T-helper 1 cell (primary cell): ENCODE measurements around the gene LPAR5.
"Not testable (repeated sequence)": the region's sequence is repeated elsewhere in the genome, so short reads cannot be mapped to it uniquely, and the experiment has no call there.

ENCODE experiments used
- DNase-seq, 5 donors: peaks; one replicate each; pipeline ENCODE4 v3.0.0-alpha.2; 2012 to 2020

The LPAR5 gene

DNA sequence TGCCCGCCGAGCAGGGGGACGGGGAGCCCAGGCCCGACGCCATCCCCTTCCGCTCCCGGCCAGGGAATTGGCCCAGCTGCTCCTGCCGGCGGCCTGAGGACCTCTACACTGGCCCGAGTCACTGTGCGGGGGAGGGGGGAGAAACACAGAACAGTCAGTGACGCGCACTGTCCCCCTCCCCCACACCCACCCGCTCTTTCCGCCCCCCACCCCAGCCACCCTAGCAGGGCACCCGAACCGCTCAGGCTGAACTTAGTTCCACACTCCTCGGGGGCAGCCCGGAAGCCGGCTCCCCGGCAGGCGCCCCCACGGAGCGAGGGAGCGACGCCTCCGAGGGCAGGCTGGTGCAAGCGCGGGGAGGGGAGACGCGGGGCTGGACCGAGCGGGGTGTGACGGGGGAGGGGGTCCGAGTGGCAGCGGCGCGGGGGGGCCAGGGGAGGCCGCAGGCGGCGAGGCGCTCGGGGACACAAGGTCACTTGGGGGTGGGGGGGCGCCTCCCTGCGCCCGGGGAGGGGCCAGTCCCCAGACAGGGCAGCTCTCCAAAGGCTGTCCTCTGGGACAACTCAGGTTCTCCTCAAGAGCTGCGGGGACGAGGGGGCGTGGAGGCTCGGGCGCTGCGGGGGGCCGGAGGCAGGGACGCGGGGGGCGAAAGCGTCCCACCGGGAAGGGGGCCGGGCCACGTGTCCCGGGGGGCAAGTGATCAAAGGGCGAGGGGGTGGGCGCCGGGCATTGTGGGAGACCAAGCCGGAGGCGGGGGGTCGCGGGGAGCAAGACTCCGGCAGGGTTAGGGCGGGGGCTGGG is 29.2 kb downstream of the LPAR5 start:
- DNase-seq: peak; percentile 44 to 62 (median 51)

DNA sequence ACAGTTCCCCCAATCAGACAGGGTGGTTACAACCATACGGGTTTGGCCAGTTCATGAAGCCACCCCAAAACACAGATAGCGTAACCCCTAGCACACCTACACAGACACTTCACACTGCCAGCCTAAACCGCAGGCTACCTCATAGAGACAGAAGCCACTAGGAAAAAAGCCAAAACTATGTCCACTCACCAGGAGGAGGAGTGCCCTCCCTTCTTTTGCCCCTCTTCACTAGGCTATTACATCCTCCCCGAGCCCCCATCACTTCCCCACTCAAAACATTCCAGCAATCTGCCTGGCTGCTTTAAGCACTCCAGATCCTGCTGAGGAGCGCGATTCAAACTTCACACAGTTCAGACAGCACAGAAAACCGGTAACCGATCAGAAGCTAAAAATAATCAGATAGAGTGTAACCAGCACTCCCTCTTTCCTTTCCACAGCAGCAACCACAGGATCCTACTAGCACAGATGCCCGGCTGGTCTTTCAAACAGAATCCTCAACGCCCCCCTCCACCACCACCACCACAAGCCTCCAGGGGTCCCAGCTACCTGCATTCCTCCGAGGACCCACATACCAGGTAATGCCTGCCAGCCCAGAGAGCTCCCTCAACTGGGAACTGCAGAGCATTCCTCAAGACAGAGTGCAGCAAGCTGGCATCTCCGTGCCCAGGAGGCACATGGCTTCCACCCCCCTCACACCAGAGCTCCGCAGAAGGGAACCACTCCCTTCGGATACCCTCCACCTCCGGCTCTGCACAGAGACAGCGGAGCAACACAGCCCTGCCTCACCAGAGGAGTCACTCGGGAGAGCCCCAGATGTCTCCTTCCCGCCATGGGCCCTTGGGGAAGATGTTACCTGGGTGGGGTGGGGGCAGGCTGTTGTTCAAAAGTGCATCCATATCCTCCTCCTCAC is 30.1 kb downstream of the LPAR5 start:
- DNase-seq: peak; percentile 14 to 44 (median 38)

DNA sequence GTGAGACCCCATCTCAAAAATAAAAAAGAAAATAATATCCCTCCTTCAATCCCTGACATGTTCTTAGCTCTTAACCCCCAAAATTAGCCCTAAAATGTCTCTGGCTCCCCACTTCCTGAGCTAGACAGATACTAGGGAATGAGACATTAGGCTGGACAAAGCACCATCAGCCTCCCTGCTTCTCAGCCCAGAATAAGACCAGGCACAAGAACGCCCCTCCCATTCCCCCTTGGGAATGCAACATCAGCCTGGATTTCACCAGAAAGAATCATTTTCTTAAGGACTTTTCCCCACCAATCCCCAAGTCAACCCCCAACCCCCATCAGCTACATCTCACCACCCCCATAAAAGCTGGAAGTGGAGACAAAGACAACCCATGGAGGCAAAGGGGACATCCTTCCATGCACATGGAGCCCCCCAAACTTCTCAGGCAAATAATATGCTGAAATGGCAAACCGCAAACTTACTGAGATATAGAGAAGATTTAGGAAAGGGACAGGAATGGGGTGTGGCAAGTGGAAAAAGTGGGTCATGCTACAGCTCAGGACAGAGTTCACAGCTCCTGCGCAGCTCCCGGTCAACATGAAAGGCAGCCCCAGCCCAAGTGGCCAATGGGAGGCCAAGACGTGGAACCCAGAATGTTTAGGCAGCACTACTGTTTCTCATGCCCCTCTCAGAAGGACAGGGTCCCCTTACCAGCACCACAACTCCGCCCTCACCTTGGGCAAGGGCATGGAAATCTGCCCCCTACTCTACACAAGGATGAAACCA is 31.3 kb downstream of the LPAR5 start:
- DNase-seq: no peak

DNA sequence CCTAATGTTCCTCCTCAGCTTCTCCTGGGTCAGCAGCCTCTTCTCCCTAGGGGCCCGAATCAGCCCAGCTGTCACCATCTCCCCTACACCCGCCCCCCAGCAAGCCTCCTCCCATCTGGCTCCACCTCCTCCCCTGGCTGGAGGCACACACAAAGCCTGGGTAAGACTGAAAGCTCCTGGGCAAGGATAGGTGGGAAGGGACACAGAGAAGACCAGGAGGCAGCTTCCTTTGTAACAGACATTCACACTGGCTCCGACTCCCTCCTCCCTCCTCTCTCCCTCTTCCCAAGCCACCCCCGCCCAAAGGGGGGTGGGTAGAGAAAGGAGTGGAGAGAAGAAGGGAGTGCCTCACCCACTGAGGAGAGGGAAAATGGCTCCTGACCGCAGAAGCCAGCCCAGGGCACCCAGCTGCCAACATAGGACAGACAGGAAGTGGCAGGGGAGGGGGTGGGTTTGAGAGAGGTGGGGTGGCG is 32.6 kb downstream of the LPAR5 start:
- peak in 3 of 5 donors; percentile 24 to 49 (median 37) for DNase-seq

DNA sequence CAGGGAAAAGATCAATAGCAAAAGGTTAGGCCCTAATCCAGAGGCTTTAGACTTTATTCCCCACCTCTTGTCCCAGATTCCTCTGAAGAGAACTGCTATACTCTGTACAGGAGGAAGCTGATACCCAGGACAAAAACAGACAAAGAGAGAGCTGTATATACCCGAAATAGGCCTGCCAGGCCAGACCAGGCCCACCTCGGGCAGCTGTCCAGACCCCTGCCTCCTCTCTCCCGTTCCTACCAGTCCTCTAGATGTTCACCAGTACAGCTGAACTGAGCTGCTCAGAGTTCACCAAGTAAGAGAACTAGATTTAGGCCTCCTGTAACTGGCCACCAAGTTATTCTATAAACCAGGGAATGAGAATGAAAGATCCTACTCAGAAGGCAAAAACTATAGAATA is 33.2 kb downstream of the LPAR5 start:
- no peak for DNase-seq

DNA sequence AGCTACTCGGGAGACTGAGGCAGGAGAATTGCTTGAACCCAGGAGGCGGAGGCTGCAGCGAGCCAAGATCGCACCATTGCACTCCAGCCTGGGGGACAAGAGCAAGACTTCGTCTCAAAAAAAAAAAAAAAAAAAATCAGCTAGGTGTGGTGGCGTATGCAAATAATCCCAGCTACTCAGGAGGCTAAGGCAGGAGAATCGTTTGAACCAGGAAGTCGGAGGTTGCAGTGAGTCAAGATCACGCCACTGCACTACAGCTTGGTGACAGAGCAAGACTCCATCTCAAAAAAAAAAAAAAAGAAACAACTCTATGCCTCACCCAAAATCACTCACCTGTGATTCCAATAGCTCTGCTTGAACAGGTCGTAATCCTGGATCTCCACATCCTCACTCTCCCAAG is 40.1 kb downstream of the LPAR5 start:
- not testable (repeated sequence) for DNase-seq

DNA sequence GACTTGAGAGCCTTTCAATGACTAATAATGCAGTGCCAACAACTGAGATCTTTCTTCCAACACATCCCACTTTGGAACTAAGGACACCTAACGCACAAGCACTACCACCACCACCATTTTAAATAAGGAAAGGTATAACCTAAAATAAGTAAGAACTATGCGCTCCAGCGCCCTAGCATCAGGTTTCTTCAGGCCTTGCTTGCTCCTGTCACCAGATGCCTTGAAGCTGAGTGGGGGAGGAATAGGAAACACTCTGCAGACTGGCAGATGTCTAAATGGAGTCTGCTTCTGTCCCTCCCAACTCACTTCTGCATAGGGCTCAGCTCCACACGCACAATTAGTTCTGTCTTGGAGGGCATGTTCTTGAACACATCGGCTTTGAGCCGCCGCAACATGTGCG is 43.7 kb downstream of the LPAR5 start:
- no peak for DNase-seq

DNA sequence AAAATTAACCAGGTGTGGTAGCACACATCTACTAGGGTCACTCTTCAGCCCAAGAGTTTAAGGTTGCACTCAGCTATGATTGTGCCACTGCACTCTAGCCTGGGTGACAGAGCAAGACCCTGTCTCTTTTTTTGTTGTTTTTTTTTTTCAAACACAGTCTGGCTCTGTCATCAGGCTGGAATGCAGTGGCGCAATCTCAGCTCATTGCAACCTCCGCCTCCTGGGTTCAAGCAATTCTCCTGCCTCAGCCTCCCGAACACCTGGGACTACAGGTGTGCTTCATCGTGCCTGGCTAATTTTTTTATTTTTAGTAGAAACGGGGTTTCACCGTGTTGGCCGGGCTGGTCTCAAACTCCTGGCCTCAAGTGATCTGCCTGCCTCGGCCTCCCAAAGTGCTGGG is 49.2 kb downstream of the LPAR5 start:
- not testable (repeated sequence) for DNase-seq

DNA sequence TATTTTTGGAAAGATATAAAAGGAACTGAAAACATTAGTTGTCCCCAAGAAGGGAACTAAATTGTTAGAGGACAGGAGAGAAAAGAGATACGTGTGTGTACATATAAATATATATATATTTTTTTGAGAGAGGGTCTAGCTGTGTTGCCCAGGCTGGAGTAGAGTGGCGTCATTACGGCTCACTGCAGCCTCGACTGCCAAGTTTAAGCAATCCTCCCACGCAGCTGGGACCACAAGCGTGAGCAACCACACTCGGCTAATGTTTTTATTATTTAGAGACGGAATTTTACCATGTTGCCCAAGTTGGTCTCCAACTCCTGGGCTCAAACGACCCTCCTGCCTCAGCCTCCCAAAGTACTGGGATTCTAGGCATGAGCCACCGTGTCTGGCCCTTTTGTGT is 51.5 kb downstream of the LPAR5 start:
- no peak for DNase-seq

DNA sequence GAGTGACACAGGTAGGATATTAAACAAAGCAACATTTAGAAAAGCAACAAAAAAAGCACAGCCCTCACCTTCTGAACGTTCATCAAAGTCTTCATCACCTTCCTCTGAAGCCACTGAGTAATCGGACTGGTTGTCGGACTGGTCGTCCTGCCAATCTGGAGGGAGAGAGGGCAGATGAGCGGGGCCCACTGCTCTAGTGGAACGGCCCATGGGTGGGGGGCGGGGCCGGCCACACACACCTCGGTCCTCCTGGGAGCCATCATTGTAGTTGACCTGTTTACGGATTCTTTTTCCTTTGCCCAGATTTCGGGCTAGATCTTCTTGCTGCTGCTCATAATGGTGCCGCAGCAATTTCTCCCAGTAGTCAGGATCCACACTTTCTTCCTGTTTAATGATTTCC is 52.8 kb downstream of the LPAR5 start:
- no peak for DNase-seq

DNA sequence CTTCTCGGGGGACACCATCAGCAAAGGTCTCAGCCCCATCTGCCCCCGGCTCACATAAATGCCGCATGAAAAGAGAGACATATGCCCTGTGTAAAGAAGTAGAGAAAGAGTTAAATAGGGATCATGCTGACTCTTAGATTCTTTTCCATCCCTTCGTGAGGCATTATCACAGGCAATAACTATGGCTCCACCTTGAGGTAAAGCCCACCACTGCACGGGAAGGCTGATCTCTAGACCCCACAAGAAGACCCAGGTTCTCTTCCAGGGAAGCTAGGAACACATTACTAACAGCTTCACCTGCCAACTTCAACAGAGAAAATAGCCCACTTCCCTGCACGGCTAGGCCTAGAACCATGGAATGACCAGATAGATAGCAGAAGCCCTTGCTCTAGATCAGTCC is 53.6 kb downstream of the LPAR5 start:
- DNase-seq: no peak

DNA sequence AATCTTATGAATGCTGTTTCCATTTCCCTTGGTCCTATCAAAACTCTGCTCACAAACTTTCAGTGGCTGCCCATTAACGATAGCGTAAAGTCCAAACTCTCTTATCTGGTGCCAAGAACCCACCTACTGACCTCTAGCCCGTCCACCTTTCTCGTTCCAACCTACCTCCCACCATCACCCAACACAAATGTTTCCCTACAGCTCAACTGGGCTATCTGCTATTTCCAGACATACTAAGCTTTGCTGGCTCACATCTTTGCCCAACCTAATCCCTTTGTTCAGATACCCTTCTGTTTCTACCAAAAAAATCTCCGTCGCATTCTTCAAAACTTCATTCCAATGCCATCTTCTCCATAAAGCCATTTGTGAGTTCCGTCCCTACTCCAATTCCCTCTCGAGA is 60.1 kb downstream of the LPAR5 start:
- DNase-seq: no peak

DNA sequence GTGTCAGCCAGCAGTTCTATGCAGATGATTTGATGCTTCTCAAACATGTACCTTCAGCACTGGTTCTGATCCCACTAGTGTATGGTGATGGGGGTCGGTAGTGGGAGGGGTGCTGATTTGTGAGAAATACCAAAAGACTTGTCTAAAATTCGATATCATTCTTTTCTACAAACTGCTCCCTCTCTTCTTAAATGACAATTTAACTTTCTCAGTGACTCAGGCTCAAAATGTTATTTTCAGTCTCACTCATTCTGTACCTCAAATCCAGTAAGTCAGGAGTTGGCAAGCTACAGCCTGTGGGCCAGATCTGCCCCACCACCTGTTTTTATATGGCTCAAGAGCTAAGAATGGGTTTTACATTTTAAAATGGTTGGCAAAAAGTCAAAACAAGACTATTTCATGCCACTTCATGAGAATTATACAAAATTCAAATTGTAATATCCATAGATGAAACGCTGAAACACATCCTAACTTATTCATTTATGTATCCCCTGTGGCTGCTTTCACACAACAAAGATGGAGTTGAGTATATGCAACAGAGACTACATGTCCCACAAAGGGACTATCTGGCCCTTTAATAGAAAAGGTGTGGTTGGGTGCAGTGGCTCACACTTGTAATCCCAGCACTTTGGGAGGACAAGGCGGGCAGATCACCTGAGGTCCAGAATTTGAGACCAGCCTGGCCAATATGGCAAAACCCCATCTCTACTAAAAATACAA is 61.0 kb downstream of the LPAR5 start:
- peak in 1 of 5 donors; percentile 30 for DNase-seq

DNA sequence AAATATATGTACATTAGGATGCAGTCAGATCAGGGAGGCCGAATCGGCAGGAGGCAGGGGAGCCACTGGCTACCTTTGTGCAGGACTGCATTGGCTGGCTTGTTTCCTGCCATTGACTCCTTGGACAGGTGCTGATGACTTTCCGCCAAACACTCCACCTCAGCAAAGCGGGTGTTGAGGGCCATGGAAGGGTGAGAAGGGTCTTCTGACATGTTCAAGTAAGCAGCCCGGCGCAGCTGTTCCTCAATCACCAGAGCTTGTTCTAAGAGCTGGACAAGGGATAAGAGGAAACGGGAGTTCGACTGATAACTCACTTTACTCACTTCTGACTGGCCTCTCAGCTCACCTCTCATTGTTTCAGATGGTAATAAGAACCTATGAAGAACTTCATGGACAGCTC is 62.8 kb downstream of the LPAR5 start:
- DNase-seq: no peak

DNA sequence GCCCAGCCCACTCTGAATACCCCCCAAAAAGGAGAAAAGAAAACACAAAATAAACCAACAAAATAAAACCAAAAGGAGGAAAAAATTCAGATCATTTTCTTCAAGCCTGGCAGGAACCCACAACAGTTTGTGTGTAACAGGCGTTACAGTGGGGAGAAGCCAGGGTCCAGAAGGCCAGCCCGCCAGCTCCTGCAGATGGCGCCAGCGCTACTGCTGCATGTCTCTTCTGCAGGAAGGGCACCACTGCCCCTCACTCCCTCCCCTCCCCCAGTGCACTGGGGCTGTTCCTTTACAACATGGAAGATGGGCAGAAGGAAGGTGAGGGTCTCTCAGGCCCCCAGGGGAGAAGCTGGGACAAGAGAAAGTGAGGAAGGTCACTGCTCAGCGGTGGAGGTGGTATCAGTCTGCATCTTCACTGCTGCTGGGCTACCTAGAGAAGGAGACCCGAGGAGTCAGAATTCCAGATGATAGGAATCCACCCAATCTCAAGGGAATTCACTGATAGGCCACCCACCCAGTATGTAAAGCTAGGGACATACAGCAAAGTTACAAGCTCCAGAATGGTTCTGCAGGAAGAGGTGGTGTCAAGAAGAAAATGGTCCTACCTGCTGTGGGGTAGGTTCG is 65.4 kb downstream of the LPAR5 start:
- peak in 2 of 5 donors; percentile 19 to 42 for DNase-seq

DNA sequence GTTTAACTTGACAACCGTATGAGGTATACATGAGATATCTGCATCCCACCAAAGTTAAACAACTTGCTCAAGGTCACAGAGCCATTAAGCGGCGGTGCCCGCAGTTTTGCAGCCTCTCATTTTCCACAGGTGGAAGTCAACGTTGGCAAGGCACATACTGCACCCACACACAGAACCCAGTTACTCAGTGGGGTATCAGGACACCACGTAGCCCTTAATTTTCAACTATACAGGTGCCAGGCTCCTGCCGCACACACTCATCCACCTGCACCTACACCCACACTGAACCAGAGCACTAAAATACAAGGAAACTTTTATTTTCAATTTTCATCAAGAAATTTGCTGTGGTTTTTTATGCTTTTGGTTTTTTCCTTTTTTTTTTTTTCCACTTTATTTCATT is 66.0 kb downstream of the LPAR5 start:
- no peak for DNase-seq

DNA sequence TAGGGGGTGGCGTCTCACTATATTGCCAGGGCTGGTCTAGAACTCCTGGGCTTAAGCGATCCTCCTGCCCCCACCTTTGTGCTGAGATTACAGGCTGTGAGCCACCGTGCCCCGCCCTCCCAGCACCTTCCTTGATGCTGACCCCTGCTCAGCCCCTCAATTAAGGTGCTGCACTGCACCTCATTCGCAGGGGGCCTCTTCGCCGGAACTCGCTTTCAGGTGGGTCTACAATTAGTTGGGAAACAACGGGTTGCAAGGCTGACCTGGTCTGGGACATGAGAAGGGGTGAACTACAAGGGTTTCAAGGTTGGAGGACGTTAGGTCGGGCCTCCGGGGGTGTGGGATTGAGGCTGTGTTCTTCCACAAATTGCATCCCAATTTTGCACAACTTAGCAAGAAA is 66.4 kb downstream of the LPAR5 start:
- no peak for DNase-seq
